A549 (cell line): Measurements from ENCODE around the gene EBF4. TPM values are rescaled to one million over a fixed set of nuclear protein-coding genes. Genes with fewer than 3 reads are reported as not detected.
A peak's percentile ranks its signal among the peaks of the same experiment; 100 is the strongest.

ENCODE experiments used
- ATAC-seq, 2 experiments: fragments of 200-7000 bp in 1 of 2; fragments of >200 bp in 1 of 2; cut with Nextera tagmentation in 1 of 2; cut with Tn5 transposase in 1 of 2; 3 replicates each; pipeline versions ENCODE4 v1.8.0 to v1.9.1; 2018 to 2020; ENCODE audit warnings: mild to moderate bottlenecking in 1 of 2, moderate library complexity in 1 of 2
- CTCF ChIA-PET: fragments of 300-600 bp; sonication (Branson Sonifier 250); formaldehyde crosslinking; extraction: SDS; loops from one replicate; lab custom pipeline; 2021; ENCODE audit warnings: antibody characterized with exemption, inconsistent platforms; lab: Yijun Ruan, JAX
- POLR2A ChIA-PET: fragments of 350-600 bp; formaldehyde crosslinking; extraction: SDS; loops from one replicate; lab custom pipeline; 2021; ENCODE audit warnings: antibody characterized with exemption, inconsistent platforms; lab: Yijun Ruan, JAX
- DNase-seq, 2 experiments: peaks; one replicate each; pipeline versions ENCODE4 v3.0.0 to v3.0.0-alpha.2; 2011 to 2016; ENCODE audit warnings: low read depth in 1 of 2, low spot score in 1 of 2
- FAIRE-seq: peaks from 2 replicates; lab custom pipeline; 2011; peaks lifted over from hg19 to GRCh38; lab: Jason Lieb, UNC
- H3K27ac ChIP-seq, 2 experiments: fragments of >200 bp; sonication (Bioruptor Twin); formaldehyde crosslinking; 3 replicates each; pipeline ENCODE4 v1.5.1; 2016 to 2017
- H3K4me1 ChIP-seq: fragments of >200 bp; sonication (Bioruptor Twin); formaldehyde crosslinking; 3 replicates; pipeline ENCODE4 v1.6.1; 2016
- H3K4me2 ChIP-seq: fragments of >200 bp; sonication (Bioruptor Twin); formaldehyde crosslinking; 3 replicates; pipeline ENCODE4 v1.6.1; 2016
- H3K4me3 ChIP-seq: fragments of >200 bp; sonication (Bioruptor Twin); formaldehyde crosslinking; 3 replicates; pipeline ENCODE4 v1.5.1; 2016
- H3K9me3 ChIP-seq: fragments of >200 bp; sonication (Bioruptor Twin); formaldehyde crosslinking; 3 replicates; pipeline ENCODE4 v1.6.1; 2016
- BCL3 ChIP-seq: fragments of >200 bp; sonication (Bioruptor Twin); formaldehyde crosslinking; IDR thresholded peaks from 3 replicates; pipeline ENCODE4 v1.6.1; 2016
- CBX8 ChIP-seq: fragments of 200-600 bp; sonication (generic); IDR thresholded peaks from 2 replicates; pipeline ENCODE4 v1.6.1; 2016
- EHF ChIP-seq: fragments of 250-450 bp; sonication (Bioruptor Pico); IDR thresholded peaks from 2 replicates; pipeline ENCODE4 v1.5.0; 2020; ENCODE audit warnings: mild to moderate bottlenecking
- ELK1 ChIP-seq: fragments of 150-350 bp; IDR thresholded peaks from 2 replicates; pipeline ENCODE4 v1.6.1; 2014; ENCODE audit warnings: low read depth, mild to moderate bottlenecking, low read length
- HDAC2 ChIP-seq: fragments of 200-600 bp; sonication (generic); IDR thresholded peaks from 2 replicates; pipeline ENCODE4 v1.6.1; 2016
- HOXB13 ChIP-seq: fragments of 250-450 bp; sonication (Bioruptor Pico); IDR thresholded peaks from 2 replicates; pipeline ENCODE4 v1.5.0; 2020; ENCODE audit warnings: low read depth, mild to moderate bottlenecking, moderate library complexity
- JUNB ChIP-seq: fragments of >200 bp; sonication (Bioruptor Twin); formaldehyde crosslinking; IDR thresholded peaks from 2 replicates; pipeline ENCODE4 v1.6.1; 2016
- MAFK ChIP-seq: fragments of 450-650 bp; IDR thresholded peaks from 2 replicates; pipeline ENCODE4 v1.6.1; 2014; ENCODE audit not compliant: partially characterized antibody
- NFE2L2 ChIP-seq: fragments of 150-350 bp; conservative IDR thresholded peaks from 2 replicates; pipeline ENCODE4 v1.6.1; 2014; ENCODE audit warnings: low read length
- NPAS2 ChIP-seq: fragments of 250-450 bp; sonication (Bioruptor Pico); IDR thresholded peaks from 2 replicates; pipeline ENCODE4 v1.8.0; 2022; ENCODE audit warnings: mild to moderate bottlenecking, moderate library complexity, borderline replicate concordance
- PBX3 ChIP-seq: IDR thresholded peaks from 2 replicates; pipeline ENCODE4 v1.6.1; 2012
- PHF8 ChIP-seq: fragments of 200-600 bp; sonication (generic); IDR thresholded peaks from 2 replicates; pipeline ENCODE4 v1.6.1; 2016; ENCODE audit warnings: low read depth, mild to moderate bottlenecking, antibody characterized with exemption, moderate library complexity, borderline replicate concordance
- POLR2AphosphoS2 ChIP-seq: conservative IDR thresholded peaks from 2 replicates; pipeline ENCODE4 v1.6.1; 2012; ENCODE audit warnings: low read length, improper control_type of control experiment, inconsistent platforms
- RAD21 ChIP-seq, 2 experiments: fragments of >200 bp in 1 of 2; sonication (Bioruptor Twin) in 1 of 2; formaldehyde crosslinking in 1 of 2; IDR thresholded peaks in 1 of 2; conservative IDR thresholded peaks in 1 of 2; 2 replicates in 1 of 2; 3 replicates in 1 of 2; pipeline ENCODE4 v1.6.1; 2012 to 2018; ENCODE audit warnings: inconsistent platforms in 1 of 2
- RFX5 ChIP-seq: fragments of 450-650 bp; IDR thresholded peaks from 2 replicates; pipeline ENCODE4 v1.7.1; 2014; ENCODE audit warnings: antibody characterized with exemption, mild to moderate bottlenecking, moderate library complexity
- RNF2 ChIP-seq: fragments of 200-600 bp; sonication (generic); IDR thresholded peaks from 2 replicates; pipeline ENCODE4 v1.6.1; 2016; ENCODE audit warnings: low read depth, mild to moderate bottlenecking, antibody characterized with exemption, moderate library complexity, borderline replicate concordance
- SMC3 ChIP-seq: fragments of >200 bp; sonication (Bioruptor Twin); formaldehyde crosslinking; IDR thresholded peaks from 3 replicates; pipeline ENCODE4 v1.6.1; 2018; ENCODE audit warnings: inconsistent platforms
- TFCP2L1 ChIP-seq: fragments of 250-450 bp; sonication (Bioruptor Pico); IDR thresholded peaks from 2 replicates; pipeline ENCODE4 v1.5.0; 2021; ENCODE audit warnings: mild to moderate bottlenecking
- ZC3H11A ChIP-seq: fragments of 450-650 bp; IDR thresholded peaks from 2 replicates; pipeline ENCODE4 v1.6.1; 2014; ENCODE audit warnings: antibody characterized with exemption, mild to moderate bottlenecking
- ZNF302 ChIP-seq: fragments of 250-450 bp; sonication (Bioruptor Pico); IDR thresholded peaks from 2 replicates; pipeline ENCODE4 v1.9.0; 2021; ENCODE audit warnings: inconsistent platforms, mild to moderate bottlenecking, moderate library complexity
- ZSCAN20 ChIP-seq: fragments of 250-450 bp; sonication (Bioruptor Pico); IDR thresholded peaks from 2 replicates; pipeline ENCODE4 v1.8.0; 2022; ENCODE audit warnings: mild to moderate bottlenecking, moderate library complexity
- WGBS: methylation state at CpG from one replicate; pipeline ENCODE4 v1.1.6; 2017; ENCODE audit errors: missing lambda C conversion rate; 5-methylcytosine and 5-hydroxymethylcytosine counted together
- polyA plus RNA-seq, 4 experiments: library from polyadenylated mRNA; depleted of rRNA in 3 of 4; stranded (reverse); fragments of >200 nt; fragmentation: RNase III in 1 of 4; extraction: RNeasy Plus Mini Kit Qiagen cat#74134 plus additional on column Dnase treatment in 1 of 4; gene quantifications; 2 replicates in 3 of 4; 3 replicates in 1 of 4; pipeline ENCODE4 v1.2.3, GENCODE V29; 2011 to 2017

EBF4 gene
- polyA plus RNA-seq, 2 of the 4 experiments (the other 2 are of a cell fraction), result 2.2 to 3.2 TPM

- TF ChIP-seq POLR2AphosphoS2 (no peak), RNF2 (no peak), ELK1 (no peak), ZC3H11A (no peak), NPAS2 (CRISPR knock-in tag) (no peak), MAFK (no peak), TFCP2L1 (CRISPR knock-in tag) (no peak), JUNB (no peak), EHF (no peak), RFX5 (no peak), PHF8 (no peak), SMC3 (no peak)
- TF ChIP-seq, all 56 proteins: peak for 0
Observed at GRCh38 chr20:2798095-2798805, 105.7 kb downstream of the EBF4 start (continued).

GRCh38 chr20:2798814-2799213, 106.2 kb downstream of the EBF4 start:
- 69% methylated on average over 6 of the region's 6 CpGs for WGBS
- POLR2A ChIA-PET, result no interaction called here
- CTCF ChIA-PET, result interaction anchor here (1.2 to 2.7 kb wide), 6 partner anchors 11 to 53 kb away, joined by 3 to 8 read pairs (median 4); no protein-coding TSS in a partner anchor
- no peak for DNase-seq
- Histone ChIP-seq H3K4me1 (no peaks in the 10 kb centered on the region), H3K4me3 (no peak overlapping the region), H3K9me3 (peaks cover 15% of the 10 kb centered on the region; the same call in 2 of the 3 replicates), H3K27ac (no peak overlapping the region)
- TF ChIP-seq ZC3H11A (no peak), NFE2L2 (no peak), HOXB13 (CRISPR knock-in tag) (no peak), HDAC2 (no peak), PBX3 (no peak), CBX8 (no peak), RAD21 (conservative IDR thresholded peaks at IDR 0.05 in 1 of 2, IDR thresholded peaks at IDR 0.05 in 1 of 2) (no peak)
- TF ChIP-seq, all 56 proteins: peak for 0
- no peak overlapping the region for H3K4me2 ChIP-seq
- FAIRE-seq (no peak), ATAC-seq (peak; percentile 22 to 37; a peak in 4 of 6 replicates)

- H3K4me2 ChIP-seq, result no peak overlapping the region
- ATAC-seq (peak in 1 of 2 experiments; percentile 12; a peak in 3 of 6 replicates), DNase-seq (no peak), FAIRE-seq (no peak)
- no peak overlapping the region for H3K27ac ChIP-seq
- no peak overlapping the region for H3K4me3 ChIP-seq
- 77% methylated on average over 9 of the region's 9 CpGs for WGBS
- TF ChIP-seq RNF2 (no peak), ZNF302 (CRISPR knock-in tag) (no peak), JUNB (no peak), HDAC2 (no peak), BCL3 (no peak), ZSCAN20 (CRISPR knock-in tag) (no peak), NPAS2 (CRISPR knock-in tag) (no peak)
- POLR2A ChIA-PET, result no interaction called here
- H3K9me3 ChIP-seq, result peaks cover 15% of the 10 kb centered on the region; the same call in 2 of the 3 replicates
- CTCF ChIA-PET, result interaction anchor here (0.7 to 2.7 kb wide), 7 partner anchors 11 to 108 kb away, joined by 3 to 8 read pairs (median 3); no protein-coding TSS in a partner anchor
- no peaks in the 10 kb centered on the region for H3K4me1 ChIP-seq
Observed at GRCh38 chr20:2799271-2799670, 106.7 kb downstream of the EBF4 start.
